OCI-LY1 (cell line): Measurements from ENCODE around the gene SNX5.

ENCODE experiments used
- EZH2 ChIP-seq: fragments of 200-600 bp; sonication (generic), shearing (Covaris generic); IDR thresholded peaks from 2 replicates; pipeline ENCODE4 v1.8.0; 2017; ENCODE audit warnings: borderline replicate concordance, mixed run types, mild to moderate bottlenecking, antibody characterized with exemption, low read length, moderate library complexity, mixed read lengths
- TF ChIP-seq, protein P1 (sequence below): fragments of 200-600 bp; sonication (generic), shearing (Covaris generic); IDR thresholded peaks from 2 replicates; pipeline ENCODE4 v1.5.1; 2017; ENCODE audit warnings: mild to moderate bottlenecking, antibody characterized with exemption, low read length, moderate library complexity, mixed read lengths

DNA sequence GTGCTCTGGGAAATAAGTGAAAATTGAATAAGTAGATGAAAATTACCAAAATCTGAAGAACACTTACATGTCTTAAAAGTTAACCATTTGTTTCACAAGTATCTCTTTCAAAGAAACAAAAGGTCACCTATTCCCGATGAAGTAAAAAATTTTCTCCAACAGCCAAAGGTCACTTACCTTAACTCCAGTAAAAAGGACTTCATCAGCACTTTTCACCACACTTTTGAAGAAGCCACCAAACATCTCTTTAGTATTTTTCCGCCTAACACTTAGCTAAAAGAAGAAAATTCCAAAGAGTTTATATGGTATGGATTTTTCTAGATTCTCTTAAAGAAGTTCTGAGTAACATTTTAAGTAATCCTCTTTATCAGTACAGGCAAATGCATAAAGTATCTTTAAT lies 17.3 kb downstream of the SNX5 start:
- TF ChIP-seq, protein P1, sequence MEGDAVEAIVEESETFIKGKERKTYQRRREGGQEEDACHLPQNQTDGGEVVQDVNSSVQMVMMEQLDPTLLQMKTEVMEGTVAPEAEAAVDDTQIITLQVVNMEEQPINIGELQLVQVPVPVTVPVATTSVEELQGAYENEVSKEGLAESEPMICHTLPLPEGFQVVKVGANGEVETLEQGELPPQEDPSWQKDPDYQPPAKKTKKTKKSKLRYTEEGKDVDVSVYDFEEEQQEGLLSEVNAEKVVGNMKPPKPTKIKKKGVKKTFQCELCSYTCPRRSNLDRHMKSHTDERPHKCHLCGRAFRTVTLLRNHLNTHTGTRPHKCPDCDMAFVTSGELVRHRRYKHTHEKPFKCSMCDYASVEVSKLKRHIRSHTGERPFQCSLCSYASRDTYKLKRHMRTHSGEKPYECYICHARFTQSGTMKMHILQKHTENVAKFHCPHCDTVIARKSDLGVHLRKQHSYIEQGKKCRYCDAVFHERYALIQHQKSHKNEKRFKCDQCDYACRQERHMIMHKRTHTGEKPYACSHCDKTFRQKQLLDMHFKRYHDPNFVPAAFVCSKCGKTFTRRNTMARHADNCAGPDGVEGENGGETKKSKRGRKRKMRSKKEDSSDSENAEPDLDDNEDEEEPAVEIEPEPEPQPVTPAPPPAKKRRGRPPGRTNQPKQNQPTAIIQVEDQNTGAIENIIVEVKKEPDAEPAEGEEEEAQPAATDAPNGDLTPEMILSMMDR = no peak
- no peak for TF ChIP-seq EZH2
